Measurements from ENCODE around the gene AMTN.
A peak's percentile ranks its signal among the peaks of the same experiment; 100 is the strongest.

The AMTN gene

GRCh38 chr4:70570796-70571195 lies 52.4 kb downstream of the AMTN start:
- H3K27ac Mint-ChIP-seq = no peak overlapping the region
- H3K9me3 Mint-ChIP-seq = peaks cover 45% of the 10 kb centered on the region
- no peak overlapping the region for H3K4me3 Mint-ChIP-seq

DNA sequence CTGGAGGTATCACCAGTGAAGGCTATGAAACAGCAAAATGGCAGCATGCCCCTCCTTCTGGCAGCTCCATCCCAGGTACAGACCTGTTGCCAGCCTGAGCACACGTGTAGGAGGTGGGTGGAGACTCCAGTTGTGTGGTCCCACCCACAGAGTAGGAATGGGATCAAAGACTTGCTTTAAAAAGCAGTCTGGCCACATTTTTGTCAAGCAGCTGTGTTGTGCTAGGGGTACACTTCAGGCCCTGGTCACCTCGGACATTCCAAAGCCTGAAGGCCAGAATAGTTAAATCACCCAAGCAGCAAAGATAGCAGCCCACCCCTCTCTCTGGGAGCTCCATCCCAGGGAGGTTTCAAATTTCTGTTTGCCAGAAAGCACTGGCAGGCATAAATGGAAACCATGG lies 53.4 kb downstream of the AMTN start:
- Mint-ChIP-seq H3K4me3 (no peak overlapping the region), H3K27ac (peak overlapping the region; percentile 64), H3K4me1 (peaks cover 26% of the 10 kb centered on the region), H3K36me3 (ENCODE audit: low read depth) (peaks cover 12% of the 10 kb centered on the region), H3K27me3 (ENCODE audit: low read depth, poor library complexity) (peaks cover 4% of the 10 kb centered on the region), H3K9me3 (peaks cover 46% of the 10 kb centered on the region)
- TF ChIP-seq, protein P1, sequence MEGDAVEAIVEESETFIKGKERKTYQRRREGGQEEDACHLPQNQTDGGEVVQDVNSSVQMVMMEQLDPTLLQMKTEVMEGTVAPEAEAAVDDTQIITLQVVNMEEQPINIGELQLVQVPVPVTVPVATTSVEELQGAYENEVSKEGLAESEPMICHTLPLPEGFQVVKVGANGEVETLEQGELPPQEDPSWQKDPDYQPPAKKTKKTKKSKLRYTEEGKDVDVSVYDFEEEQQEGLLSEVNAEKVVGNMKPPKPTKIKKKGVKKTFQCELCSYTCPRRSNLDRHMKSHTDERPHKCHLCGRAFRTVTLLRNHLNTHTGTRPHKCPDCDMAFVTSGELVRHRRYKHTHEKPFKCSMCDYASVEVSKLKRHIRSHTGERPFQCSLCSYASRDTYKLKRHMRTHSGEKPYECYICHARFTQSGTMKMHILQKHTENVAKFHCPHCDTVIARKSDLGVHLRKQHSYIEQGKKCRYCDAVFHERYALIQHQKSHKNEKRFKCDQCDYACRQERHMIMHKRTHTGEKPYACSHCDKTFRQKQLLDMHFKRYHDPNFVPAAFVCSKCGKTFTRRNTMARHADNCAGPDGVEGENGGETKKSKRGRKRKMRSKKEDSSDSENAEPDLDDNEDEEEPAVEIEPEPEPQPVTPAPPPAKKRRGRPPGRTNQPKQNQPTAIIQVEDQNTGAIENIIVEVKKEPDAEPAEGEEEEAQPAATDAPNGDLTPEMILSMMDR (IDR thresholded peaks at IDR 0.05) = no peak
- peak; percentile 22 for DNase-seq

More at GRCh38 chr4:70570796-70571195, 52.4 kb downstream of the AMTN start:
- H3K4me1 Mint-ChIP-seq = peaks cover 23% of the 10 kb centered on the region
- peaks cover 12% of the 10 kb centered on the region for H3K36me3 Mint-ChIP-seq (ENCODE audit: low read depth)
- peaks cover 4% of the 10 kb centered on the region for H3K27me3 Mint-ChIP-seq (ENCODE audit: low read depth, poor library complexity)
- no peak for DNase-seq
- TF ChIP-seq, protein P1 (IDR thresholded peaks at IDR 0.05) = no peak

GRCh38 chr4:70575964-70576363 lies 57.6 kb downstream of the AMTN start:
- Mint-ChIP-seq H3K27ac (no peak overlapping the region), H3K4me1 (peaks cover 32% of the 10 kb centered on the region), H3K36me3 (ENCODE audit: low read depth) (peaks cover 5% of the 10 kb centered on the region), H3K27me3 (ENCODE audit: low read depth, poor library complexity) (peaks cover 4% of the 10 kb centered on the region), H3K4me3 (no peak overlapping the region), H3K9me3 (peaks cover 30% of the 10 kb centered on the region)
- DNase-seq = no peak
- TF ChIP-seq, protein P1 (IDR thresholded peaks at IDR 0.05) = no peak

GRCh38 chr4:70577220-70577927 lies 59.0 kb downstream of the AMTN start:
- H3K27me3 Mint-ChIP-seq (ENCODE audit: low read depth, poor library complexity) = peaks cover 4% of the 10 kb centered on the region
- TF ChIP-seq, protein P1 (IDR thresholded peaks at IDR 0.05) = no peak
- no peak overlapping the region for H3K4me3 Mint-ChIP-seq
- H3K9me3 Mint-ChIP-seq = peaks cover 30% of the 10 kb centered on the region
- peak overlapping the region; percentile 69 for H3K27ac Mint-ChIP-seq
- peak; percentile 15 for DNase-seq
- H3K36me3 Mint-ChIP-seq (ENCODE audit: low read depth) = peaks cover 5% of the 10 kb centered on the region
- H3K4me1 Mint-ChIP-seq = peaks cover 19% of the 10 kb centered on the region

DNA sequence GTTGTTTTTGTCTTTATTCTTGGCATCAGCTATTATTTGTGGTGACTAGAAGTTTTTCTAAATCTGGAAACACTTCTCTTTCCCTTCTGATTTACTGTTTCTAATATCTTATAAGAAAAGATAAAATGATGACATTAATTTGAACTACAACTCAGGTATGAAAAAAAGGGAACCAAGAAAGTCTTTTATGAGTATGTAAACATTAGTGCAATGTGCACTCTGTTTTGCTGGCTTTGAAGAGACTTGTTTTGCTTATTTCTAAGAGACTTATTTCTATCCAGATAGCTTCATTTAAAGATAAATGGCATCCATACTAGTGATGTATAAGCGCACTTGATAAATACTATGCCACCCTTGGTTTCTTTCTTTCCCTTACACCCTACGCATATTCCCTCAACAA lies 63.6 kb downstream of the AMTN start:
- Mint-ChIP-seq H3K27me3 (ENCODE audit: low read depth, poor library complexity) (peaks cover 4% of the 10 kb centered on the region), H3K4me3 (no peak overlapping the region), H3K36me3 (ENCODE audit: low read depth) (peaks cover 5% of the 10 kb centered on the region), H3K4me1 (peaks cover 9% of the 10 kb centered on the region), H3K27ac (no peak overlapping the region), H3K9me3 (peaks cover 15% of the 10 kb centered on the region)
- TF ChIP-seq, protein P1 (IDR thresholded peaks at IDR 0.05) = no peak
- DNase-seq = no peak

Data from nephron progenitor cell (in vitro differentiated cells).